Islet of Langerhans (tissue), 1 donor: ENCODE measurements around the gene SGCG.
"Not testable (repeated sequence)": the region's sequence is repeated elsewhere in the genome, so short reads cannot be mapped to it uniquely, and the experiment has no call there.

ENCODE experiments used
- FAIRE-seq: peaks from one replicate; lab custom pipeline; 2011; peaks lifted over from hg19 to GRCh38; lab: Jason Lieb, UNC

Gene SGCG

DNA sequence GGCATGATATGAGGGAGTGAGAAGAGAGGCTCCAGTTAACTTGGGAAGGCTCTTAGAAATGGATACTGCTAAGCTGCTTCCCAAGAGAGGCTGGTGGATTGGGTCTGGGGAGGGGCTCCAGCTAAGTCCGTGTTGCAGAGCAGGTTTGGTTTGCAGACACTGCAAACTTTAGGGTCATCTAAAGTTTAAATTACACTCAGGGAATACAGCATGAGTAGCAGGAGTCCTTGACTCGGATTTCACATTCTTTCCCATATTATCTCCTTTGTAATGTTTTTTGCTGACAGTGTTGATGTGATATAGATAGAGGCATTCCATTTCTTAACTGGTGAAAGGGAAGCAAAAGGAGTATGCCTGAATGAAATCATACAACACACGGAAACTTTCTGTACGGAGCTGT lies 31.9 kb downstream of the SGCG start:
- FAIRE-seq, result no peak

DNA sequence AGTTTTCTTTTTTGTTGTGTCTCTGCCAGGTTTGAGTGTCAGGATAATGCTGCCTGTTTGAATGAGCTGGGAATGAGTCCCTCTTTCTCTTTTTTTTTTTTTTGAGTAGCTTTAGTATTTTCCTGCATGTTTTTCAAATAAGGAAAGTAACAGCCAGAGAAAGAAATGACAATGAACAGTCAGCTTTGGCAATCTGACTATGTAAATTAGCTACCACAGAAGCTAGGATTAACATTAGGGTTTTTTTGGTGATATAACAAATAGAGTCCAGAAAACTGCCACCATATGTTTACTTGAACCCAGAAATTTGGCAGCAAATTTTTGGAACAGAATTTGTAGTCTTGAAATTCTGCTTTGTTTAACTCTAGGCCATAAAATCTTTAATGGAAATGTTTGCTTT lies 50.5 kb downstream of the SGCG start:
- FAIRE-seq, result no peak

DNA sequence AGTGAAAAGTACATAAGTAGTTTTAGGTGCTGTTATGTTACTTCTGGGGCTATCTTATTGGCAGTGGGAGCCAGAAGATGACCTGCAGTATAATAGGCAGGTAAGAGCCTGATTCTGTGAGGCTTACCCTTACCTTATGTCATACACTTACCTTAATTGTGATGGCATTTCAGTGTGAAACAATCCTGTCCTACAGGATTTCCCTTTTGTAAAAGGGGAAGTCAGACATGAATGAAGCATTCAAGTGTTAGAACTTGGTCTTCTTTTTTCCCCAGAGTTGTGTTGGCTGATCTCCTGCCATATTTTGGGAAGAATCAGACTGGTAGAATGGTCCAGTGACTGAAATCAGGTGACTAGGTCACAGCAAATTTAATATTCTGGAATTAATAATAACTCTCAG lies 55.2 kb downstream of the SGCG start:
- no peak for FAIRE-seq

DNA sequence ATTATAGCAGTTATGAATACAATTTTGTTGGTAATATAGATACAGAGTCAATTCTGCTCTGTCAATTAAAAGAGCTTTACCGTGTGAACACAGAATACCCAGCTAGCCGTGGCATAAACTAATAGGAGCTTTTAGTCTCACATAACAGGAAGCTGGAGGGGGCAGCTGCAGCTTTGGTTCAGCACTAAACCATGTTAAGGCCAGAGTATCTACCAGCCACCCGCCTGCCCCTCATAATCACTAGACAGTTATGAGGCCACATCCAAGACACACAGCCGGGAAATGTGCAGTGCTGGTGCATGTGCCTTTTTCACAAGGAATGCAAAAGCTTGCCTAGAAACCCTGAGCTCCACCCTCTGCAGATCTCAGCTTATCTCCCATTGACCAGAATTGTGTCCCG lies 62.3 kb downstream of the SGCG start:
- FAIRE-seq, result no peak

GRCh38 chr13:23248410-23248809 lies 67.6 kb downstream of the SGCG start:
- not testable (repeated sequence) for FAIRE-seq

- FAIRE-seq, result no peak
These were observed 73.7 kb downstream of the SGCG start for GRCh38 chr13:23254506-23254905.

DNA sequence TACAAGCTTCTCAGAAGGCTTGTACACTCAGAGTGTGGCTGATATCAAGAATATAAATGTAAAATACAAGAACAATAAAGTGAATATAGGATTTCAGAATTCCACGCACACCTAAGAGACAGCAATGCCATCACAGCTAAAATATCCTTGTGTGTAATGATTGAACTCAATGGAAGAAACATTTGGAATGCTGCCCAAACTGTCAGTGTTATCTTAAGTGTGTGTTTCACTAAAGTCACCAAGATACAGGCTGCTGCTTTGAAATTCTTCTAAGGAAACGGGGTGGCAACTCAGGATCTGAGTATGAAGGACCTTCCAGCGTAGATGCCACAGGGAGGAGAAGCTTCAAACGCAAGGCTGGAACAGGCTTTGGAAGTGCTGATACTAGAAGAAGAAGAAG lies 86.8 kb downstream of the SGCG start:
- no peak for FAIRE-seq

GRCh38 chr13:23268441-23268840 lies 87.7 kb downstream of the SGCG start:
- FAIRE-seq, result no peak

GRCh38 chr13:23271331-23271730 lies 90.6 kb downstream of the SGCG start:
- FAIRE-seq, result no peak

DNA sequence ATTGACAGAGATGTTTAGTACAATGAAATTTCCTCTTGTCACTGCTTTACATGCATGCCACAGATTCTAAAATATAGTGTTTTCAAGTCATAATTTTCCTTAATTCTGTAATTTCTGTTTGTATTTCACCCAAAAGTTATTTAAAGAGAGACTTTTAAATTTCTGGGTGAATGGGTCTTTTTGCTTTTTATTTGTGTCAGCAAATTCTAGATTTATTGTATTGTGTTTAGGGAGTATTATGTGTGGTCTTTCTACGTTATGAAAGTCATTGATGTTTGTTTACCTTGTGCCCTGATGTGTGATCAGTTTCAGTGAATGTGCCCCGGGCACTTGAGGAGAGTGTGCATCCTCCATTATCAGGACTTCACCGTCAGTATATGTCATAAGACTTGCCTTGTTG lies 92.7 kb downstream of the SGCG start:
- FAIRE-seq, result no peak

DNA sequence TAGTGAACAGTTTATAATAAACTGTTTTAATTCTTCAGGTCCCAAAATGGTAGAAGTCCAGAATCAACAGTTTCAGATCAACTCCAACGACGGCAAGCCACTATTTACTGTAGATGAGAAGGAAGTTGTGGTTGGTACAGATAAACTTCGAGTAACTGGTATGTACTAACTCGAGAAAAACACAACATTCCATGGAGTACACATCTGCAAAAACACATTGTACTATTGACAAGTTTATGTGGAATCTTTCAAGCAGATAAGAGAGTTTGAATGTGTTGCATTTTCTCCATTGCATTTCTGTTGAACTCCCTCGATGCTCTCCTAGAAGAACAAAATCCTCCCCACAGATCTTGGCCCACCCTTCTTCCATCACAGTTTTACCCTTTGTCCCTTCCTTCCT lies 98.5 kb downstream of the SGCG start:
- FAIRE-seq, result no peak

- FAIRE-seq, result no peak
These were observed 107.8 kb downstream of the SGCG start for GRCh38 chr13:23288564-23288963.

- no peak for FAIRE-seq
These were observed 108.2 kb downstream of the SGCG start for GRCh38 chr13:23288995-23289394.

DNA sequence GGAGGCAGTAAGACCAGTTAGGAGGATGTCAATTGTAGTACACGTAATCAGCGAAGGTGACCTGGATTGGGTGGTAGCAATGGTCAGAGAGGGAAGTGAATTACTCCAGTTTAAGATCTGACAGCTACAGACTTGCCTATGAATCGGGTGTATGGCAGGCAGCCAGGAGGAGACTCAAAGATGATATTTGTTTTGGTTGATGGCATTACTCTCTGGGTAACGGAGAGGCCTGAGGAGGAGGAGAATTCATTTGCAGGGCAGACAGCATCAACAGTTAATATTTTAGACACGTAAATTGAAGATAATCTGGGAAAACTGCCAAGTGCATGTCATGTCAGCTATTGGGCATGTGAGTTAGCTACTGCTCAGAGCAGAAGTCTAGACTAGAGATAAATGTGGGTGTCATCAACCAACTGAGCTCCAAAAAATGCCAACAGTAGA lies 109.2 kb downstream of the SGCG start:
- FAIRE-seq, result no peak

GRCh38 chr13:23292586-23292985 lies 111.8 kb downstream of the SGCG start:
- no peak for FAIRE-seq

- FAIRE-seq, result not testable (repeated sequence)
These were observed 134.1 kb downstream of the SGCG start for GRCh38 chr13:23314837-23315236.

DNA sequence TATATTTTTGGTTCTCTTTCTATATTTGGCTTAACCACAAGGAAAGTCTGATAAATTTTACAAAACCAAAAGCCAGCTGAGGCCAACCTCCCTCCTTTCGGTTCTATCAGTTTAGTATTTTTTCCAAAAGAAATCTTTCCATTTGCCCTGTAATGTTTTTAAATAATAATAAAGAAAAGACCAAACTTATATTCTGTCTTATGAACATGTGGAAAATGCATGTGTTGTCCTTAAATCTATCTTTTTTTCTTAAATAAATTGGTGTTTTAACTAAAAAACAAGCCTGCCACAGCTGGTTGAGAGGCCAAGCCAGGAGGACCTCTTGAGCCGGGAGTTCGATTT lies 139.1 kb downstream of the SGCG start:
- no peak for FAIRE-seq

GRCh38 chr13:23320926-23321534 lies 140.3 kb downstream of the SGCG start:
- FAIRE-seq, result no peak

DNA sequence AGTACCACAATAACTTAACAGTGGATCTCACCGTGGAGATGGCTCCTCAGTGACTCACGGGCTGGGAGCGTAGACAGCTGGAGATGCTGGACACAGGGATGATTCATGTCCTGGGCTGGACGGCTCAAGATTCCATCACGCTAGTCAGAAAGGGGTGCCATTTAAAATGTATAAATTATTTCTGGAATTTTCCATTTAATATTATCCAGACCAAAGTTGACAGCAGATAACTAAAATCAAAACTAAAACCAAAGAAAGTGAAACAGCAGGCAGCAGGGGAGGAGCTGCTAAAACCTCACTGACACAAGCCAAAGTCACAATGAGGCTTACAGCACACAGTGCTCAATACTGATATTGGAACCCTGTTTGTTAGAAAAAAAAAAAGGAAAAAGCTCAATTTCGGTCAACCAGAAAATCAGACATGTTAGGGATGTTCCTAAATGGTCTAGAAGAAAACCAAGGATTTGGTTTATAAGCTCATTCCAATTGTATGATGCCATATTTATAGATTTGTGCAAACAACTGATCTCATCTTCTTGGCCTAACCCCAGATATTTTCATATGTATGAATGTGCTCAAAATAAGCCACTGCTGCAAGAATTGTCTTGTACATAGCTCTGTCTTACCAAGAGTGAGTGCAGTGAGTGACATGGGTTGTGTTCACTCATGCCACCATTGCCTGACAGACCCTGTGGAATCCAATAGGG lies 140.9 kb downstream of the SGCG start:
- FAIRE-seq, result no peak

DNA sequence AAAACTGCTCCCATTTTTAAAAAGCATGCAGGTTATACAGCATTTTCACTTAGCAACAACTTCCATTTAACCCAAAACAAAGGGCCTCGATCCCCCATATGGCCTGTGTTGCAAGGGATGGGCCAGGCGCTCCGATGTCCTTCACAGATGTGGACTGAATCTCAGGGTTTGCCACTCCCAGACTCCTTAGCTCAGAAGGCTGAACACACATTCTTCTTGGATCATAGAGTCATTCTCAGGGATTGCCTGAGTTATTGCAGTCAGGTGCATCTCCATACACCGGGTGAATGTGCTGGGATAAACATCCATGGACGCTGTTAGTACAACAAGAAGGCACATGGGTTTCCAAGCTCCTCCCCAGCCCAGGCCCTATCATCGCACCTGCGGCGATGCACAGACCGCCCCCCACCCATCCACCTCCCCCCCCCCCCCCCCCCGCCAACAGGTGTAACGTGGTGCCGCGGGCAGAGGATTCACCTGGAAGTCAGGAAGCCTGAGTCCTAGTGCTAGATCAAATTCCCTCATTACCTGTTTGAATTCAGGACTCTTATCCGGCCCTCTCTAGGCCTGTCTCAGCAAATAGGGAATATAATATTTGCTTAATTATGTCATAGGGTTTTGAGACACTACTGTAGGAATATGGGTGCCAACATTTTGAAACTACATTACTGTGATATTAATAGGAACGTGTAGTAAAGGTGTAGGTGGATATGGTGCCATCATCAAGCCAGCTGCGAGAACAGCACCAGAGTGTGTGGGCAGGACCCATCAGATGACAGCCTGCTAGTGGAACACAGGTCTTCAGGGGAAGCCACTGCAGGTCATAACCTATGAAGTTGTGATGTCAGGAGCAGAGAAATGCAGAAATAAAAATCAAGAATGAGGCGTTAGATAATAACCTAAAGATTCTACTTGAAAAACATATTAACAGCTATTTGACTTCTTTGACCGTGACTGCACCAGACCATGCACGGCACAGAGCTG lies 141.9 kb downstream of the SGCG start:
- FAIRE-seq, result no peak

- FAIRE-seq, result no peak
These were observed 143.3 kb downstream of the SGCG start for GRCh38 chr13:23323946-23324709.

- no peak for FAIRE-seq
These were observed 144.4 kb downstream of the SGCG start for GRCh38 chr13:23325191-23325590.
